Ovary (tissue), 3 donors: Measurements from ENCODE around the gene GNG4.

Source experiments
- CTCF ChIP-seq, 3 donors: fragments of 450-650 bp in 2 of 3; fragments of 200-600 bp in 1 of 3; IDR thresholded peaks; one replicate each; pipeline versions ENCODE4 v1.5.1 to v1.8.0; 2016 to 2022; ENCODE audit warnings: antibody characterized with exemption in 3 of 3, mild to moderate bottlenecking in 1 of 3
- EP300 ChIP-seq: sonication (generic); formaldehyde crosslinking; IDR thresholded peaks from one replicate; pipeline ENCODE4 v1.6.1; 2017; ENCODE audit warnings: antibody characterized with exemption
- POLR2A ChIP-seq: fragments of 450-650 bp; IDR thresholded peaks from one replicate; pipeline ENCODE4 v1.6.1; 2017; ENCODE audit warnings: antibody characterized with exemption, mild to moderate bottlenecking, moderate library complexity
- donor health status: DM: no; HTN: no; CAD: no.

DNA sequence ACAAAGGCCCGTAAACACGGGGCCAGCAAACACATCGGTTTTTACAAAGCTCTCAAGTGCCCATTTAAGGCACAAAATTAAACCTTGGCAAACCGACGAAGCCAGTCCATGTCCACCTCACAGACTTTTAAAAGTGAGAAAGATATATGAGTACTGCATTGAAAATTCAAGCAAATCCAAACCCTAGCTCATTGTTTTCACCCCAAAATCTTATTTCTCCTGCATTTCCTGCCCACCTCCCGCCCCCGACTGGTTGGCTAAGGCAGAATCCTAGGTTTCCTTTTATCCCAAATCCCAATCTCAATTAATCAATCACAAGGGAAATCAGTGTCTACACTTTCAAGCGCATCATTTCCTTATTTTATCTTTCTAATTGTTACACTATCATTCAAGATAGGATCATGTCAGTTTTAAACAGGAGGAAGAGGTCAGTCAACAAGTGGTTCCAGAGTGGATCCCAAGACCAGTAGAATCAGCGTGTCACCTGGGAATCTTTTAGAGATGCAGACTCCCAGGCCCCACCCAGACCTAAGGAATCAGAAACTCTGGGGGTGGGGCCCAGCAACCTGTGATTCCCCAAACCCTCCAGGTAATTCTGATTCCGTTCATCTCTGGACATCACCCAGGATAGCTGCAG, 1.7 kb upstream of the GNG4 start:
- no peak for TF ChIP-seq CTCF (IDR thresholded peaks at IDR 0.05)
- TF ChIP-seq POLR2A = no peak
- TF ChIP-seq EP300 = no peak
